SKM-1 (cell line): ENCODE data around the gene LMBR1.
"Not testable (repeated sequence)": the region's sequence is repeated elsewhere in the genome, so short reads cannot be mapped to it uniquely, and the experiment has no call there.

Experiments
- DNase-seq: peaks from one replicate; lab custom pipeline; 2025; ENCODE audit not compliant: unreplicated experiment; lab: John Stamatoyannopoulos, UW

The LMBR1 gene

DNA sequence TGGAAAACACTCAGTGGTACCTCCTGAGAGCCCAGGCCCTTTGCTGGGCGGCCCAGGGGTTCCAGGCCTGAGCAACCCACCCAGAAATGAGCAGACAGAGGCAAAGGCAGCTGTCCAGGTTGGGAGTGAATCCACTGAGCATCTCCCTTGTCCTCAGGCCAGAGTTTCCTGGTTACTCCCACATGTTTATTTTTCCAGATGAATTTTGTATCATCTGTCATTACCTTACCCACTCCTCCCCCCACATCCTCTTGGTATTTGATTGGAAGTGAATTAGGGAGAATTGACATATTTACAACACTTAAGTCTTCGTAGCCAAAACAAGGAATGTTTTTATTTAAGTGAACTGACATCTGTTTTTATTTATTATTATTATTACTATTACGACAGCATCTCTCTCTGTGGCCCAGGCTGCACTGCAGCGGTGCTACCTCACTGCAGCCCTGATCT is 13.2 kb upstream of the LMBR1 start:
- DNase-seq: no peak

DNA sequence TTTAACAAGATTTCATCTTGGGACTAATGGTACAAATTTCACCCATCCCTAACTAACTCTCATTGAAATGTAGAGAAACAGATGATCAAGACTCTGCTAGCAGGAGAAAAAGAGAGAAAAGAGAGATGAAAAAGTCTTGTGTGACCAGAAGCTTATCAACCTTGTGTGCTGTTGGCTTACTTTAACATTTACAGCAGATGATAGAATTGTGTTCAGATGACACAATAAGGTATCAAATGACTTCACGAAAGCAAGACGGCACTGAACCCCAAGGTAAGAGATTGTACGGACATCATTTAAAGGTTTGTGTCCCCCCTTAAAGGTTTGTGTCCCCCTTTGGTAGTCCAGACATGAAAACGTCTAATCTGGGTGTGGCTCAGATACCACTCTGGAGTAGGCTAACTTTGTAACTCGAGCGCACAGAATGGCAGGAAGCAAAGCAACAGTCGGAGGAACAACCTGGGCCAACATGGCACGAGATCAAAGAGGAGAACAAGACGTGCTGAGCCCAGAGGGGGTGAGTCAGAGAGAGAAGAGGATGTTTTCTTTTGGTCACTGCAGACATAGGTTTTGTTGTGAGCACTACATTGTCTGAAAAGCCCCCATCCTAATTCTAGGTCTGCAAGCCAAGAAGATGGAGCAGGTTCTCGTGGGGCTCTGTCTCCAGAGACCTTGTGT is 10.4 kb upstream of the LMBR1 start:
- no peak for DNase-seq

DNA sequence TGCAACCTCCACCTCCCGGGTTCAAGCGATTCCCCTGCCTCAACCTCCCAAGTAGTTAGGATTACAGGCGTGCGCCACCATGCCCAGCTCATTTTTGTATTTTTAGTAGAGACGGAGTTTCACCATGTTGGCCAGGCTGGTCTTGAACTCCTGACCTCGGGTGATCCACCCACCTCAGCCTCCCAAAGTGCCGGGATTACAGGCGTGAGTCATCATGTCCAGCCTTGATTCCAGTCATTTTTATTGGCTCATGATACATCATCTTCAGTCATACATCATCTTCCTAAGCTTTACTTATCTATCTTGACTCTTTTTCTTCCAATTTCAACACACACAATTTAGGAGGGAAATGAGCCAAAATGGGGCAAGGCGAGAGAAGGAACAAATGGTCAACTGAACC is 7.1 kb upstream of the LMBR1 start:
- DNase-seq: not testable (repeated sequence)

DNA sequence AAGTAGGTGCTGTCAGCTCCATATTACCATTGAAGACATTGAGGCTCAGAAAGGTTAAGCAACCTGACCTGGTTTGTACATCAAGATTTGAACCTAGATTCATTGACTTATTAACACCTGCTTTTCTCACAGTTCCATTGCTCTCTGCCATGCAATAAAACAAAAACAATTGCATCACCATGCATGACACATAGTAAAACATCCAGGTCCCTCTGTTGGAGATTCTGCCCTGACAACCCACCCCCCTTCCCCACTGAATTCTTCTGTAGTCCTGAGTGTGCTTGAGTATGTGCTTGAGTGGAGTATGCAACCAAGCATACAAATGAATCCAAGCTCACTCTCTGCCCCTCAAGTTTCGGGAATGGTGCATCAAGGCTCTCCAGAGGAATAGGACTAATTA is 6.0 kb upstream of the LMBR1 start:
- DNase-seq: no peak

DNA sequence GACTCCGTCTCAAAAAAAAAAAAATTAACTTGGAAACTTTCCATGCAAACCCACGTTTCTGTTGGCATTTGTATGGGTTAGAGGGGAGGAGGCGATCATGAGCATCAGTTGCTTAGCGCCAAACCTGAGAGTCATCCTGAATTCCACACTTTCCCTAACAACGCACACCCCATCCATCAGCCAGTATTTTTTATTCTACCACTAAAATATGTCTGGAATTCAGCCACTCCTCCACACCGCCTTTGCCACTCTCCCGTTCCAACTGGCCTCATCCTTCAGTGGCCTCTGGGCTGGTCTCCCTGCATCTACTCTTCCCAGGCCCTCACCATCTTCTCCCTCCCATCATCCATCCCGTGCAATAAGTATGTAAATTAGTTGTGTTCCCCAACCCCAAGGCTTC is 4.7 kb upstream of the LMBR1 start:
- no peak for DNase-seq

DNA sequence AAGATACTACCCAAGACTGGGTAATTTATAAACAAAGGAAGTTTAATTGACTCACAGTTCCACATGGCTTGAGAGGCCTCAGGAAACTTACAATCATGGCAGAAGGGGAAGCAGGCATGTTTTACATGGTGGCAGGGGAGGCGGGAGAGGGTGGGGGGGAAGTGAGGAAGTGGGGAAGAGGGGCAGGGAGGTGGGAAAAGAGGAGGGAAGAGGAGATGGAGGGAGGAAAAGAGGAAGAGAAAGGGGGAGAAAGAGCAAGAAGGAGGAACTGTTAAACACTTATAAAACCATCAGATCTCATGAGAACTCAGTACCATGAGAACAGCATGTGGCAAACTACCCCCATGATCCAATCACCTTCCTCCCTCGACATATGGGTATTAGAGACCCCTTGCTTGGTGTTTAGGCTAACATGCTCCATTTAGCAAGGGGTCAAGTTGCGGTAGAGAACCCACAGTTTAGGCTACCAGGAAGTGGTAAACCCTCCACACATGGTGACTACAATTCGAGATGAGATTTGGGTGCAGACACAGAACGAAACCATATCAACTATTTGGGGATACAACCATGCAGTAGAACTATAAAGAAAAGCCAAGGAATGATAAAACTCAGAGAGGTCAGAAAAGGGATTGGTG is 3.5 kb upstream of the LMBR1 start:
- DNase-seq: no peak

DNA sequence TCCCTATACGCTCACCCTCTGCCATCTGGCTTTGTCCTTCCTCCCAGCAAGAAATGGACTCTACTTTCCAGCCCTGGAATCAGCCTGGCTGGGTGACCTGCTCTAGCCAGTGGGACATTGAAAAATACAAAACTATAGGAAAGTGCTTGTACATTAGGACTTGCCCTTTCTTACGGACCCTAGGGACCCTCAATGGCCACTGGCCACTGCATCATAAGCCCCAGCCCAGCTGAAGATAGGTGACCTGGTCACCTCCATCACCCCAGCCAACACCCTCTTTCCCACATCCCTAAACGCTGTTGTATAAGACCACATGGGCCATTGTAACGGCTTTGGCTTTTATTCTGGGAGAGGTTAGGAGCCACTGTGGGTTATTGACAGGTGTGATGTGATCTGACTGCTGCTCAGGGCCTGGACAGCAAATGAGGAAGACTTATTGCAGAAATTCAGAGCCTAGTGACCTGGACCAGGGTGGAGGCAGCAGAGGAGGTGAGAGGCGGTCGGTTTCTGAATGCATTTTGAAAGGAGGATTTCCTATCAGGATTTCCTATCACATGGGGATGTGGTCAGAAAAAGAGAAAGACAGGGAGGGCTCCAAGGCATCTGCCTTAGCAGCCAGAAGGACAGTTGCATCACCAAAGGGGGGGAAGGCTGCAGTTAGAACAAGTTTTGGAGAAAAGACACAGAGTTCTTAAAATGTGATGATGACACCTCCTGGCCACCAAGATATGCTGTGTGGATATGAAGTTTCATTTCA is 2.2 kb upstream of the LMBR1 start:
- peak; percentile 75 for DNase-seq

DNA sequence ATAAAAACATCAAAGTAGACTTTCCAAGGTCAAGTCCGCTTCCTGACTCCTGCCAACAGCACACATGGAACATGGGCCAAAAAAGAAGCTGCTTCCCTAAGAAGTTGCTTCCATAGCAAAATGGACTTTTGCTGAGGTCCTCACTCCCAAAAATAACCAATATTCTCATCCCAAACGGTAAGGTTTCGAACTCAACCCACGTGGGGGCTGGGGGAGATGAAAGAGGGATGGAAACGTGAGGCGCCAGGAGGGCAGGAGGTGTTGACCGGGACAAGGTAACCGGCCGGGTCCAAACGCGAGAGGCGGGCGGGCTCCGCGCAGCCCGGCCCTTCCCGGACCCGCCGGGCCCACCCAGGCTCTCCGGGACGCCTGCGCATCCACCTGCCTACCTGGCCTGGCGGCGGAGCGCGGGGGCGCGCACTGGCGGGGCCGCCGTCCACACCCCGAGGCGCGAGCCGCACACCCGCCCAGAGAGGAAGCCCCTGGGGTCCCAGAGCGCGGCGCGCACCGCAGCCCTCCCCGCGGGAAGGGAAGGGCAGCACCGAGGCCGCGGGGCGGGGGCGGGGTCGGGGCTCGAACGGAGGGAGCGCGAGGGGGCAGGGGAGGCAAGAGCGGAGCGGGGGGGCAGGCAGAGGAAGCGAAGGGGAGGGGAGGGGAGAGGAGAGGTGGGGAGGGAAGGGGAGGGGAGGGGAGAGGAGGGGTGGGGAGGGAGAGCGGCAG is 742 bp downstream of the LMBR1 start:
- DNase-seq: no peak

DNA sequence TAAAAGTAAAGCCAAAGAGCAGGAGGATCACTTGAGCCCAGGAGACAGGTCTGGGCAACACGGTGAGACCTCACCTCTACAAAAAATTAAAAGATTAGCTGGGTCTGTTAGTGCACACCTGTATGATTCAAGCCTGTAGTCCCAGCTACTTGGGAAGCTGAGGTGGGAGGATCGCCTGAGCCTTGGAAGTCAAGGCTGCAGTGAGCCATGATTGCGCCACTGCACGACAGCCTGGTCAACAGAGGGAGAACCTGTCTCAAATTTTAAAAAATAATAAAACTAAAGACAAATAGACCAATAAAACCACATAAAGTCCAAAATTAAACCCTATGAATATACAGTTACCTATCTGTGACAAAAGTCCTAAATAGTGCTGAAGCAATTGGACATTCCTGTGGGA is 3.2 kb downstream of the LMBR1 start:
- no peak for DNase-seq

DNA sequence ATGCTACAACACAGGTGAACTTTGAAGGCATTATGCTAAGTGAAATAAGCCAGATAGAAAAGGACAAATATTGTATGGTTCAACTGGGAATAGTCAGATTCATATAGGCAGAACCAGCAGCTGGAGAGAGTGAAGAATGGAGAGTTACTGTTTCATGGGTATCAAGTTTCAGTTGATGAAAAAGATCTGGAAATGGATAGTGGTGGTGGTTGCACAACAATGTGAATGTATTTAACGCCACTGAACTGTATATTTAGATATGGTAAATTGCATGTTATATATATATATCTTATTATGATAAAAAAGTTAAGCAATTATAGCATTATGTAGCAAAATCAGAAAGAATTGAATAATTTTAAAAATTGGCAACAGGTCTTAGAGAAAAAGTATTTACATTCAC is 3.9 kb downstream of the LMBR1 start:
- DNase-seq: no peak

DNA sequence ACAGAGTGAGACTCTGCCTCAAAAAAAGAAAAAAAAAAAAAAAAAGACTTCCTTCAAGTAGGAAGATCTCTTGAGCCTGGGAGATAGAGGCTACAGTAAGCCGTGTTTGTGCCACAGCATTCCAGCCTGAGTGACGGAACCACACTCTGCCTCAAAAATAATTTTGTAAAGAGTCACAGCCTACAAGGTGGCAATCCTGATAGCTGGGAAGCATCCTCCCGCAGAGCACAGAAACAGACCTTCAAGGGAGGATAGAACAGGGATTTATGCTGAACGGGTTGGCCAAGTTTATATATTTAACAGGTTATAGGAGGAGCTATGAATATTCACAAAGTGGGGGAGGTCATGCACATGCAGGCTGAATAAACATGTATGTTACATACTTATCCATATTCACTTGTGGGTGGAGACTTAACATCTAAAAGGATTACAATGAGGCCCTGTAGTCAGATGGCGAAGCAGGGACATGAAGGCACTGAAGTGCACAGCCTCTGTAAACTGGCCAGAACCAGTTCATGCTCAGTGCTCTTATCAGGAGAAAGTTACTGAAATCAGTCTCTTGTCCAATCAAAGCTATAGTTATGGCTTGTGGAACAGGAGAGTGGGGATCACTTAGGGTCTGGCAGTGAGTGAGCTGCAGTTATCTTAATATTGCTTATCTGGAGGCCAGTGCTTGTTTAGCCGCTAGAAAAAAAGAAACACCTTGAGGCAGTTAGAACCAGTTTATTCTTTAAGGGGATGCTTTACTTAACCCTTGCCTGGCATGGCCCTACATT is 6.8 kb downstream of the LMBR1 start:
- DNase-seq: no peak

DNA sequence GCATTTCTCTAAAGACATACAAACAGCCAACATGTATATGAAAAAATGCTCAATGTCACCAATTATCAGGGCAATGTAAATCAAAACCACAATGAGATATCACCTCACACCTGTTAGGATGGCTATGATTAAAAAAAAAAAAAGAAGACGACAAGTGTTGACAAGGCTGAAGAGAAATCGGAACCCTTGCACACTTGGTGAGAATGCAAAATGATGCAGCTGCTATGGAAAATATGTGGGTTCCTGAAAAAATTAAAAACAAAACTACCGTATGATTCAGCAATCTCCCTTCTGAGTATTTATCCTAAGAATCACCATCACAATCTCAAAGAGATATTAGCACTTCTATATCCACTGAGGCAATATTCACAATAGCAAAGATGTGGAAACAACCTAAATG is 11.3 kb downstream of the LMBR1 start:
- DNase-seq: no peak

DNA sequence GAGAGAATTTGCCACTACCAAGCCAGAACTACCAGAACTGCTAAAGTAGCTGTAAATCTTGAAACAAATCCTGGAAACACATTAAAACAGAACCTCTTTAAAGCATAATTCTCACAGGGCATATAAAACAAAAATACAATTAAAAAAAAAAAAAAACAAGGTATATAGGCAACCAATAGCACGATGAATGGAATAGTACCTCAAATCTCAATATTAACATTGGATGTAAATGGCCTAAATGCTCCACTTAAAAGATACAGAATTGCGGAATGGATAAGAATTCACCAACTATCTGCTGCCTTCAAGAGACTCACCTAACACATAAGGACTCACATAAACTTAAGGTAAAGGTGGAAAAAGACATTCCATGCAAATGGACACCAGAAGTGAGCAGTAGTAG is 17.2 kb downstream of the LMBR1 start:
- no peak for DNase-seq

DNA sequence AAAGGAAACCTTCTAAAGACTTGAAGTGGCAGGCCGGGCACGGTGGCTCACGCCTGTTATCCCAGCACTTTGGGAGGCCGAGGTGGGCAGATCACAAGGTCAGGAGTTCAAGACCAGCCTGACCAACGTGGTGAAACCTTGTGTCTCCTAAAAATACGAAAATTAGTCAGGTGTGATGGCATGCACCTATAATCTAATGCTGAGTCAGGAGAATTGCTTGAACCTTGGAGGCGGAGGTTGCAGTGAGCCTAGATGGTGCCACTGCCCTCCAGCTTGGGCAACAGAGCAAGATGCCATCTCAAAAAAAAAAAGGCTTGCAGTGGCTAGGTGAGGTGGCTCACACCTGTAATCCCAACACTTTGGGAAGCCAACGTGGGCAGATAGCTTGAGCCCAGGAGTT is 24.6 kb downstream of the LMBR1 start:
- DNase-seq: not testable (repeated sequence)

DNA sequence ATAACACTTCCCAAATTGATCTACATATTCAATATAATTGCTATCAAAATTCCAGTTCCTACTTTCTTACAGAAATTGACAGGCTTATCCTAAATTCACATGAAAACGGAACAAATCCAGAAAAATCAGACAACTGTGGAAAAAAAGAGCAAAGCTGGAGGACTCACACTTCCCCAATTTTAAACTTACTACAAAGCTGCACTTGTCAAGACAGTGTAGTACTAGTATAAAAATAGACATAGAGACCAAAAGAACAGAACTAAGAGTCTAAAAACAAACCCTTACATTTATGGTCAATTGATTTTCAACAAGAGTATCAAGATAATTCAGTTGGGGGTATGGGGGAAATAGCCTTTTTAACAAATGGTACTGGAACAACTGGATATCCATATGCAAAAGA is 27.5 kb downstream of the LMBR1 start:
- DNase-seq: no peak

DNA sequence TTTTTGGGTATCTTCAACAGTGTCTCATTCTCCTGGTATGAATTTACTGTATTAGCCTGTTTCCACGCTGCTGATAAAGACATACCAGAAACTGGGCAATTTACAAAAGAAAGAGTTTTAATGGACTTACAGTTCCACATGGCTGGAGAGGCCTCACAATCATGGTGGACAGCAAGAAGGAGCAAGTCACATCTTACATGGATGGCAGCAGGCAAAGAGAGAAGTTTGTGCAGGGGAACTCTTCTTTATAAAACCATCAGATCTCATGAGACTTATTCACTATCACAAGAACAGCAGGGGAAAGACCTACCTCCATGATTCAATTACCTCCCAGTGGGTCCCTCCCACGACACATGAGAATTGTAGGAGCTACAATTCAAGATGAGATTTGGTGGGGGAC is 31.0 kb downstream of the LMBR1 start:
- not testable (repeated sequence) for DNase-seq

DNA sequence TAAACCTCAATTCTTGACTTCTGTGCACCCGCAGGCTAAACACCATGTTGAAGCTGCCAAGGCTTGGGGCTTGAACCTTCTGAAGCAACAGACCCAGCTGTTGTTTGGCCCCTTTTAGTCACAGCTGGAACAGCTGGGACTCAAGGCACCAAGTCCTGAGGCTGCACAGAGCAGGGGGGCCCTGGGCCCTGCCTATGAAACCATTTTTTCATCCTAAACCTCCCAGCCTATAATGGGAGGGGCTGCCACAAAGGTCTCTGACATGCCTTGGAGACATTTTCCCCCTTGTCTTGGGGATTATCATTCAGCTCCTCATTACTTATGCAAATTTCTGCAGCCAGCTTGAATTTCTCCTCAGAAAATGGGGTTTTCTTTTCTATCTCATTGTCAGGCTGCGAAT is 31.8 kb downstream of the LMBR1 start:
- DNase-seq: no peak

DNA sequence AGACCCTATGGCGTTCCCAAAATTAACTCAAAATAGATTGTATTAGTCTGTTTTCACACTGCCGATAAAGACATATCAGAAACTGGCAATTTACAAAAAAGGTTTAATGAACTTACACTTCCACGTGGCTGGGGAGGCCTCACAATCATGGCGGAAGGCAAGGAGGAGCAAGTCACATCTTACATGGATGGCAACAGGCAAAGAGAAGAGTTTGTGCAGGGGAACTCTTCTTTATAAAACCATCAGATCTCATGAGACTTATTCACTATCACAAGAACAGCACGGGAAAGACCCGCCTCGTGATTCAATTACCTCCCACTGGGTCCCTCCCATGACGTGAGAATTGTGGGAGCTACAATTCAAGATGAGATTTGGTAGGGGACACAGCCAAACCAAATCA is 32.9 kb downstream of the LMBR1 start:
- not testable (repeated sequence) for DNase-seq

DNA sequence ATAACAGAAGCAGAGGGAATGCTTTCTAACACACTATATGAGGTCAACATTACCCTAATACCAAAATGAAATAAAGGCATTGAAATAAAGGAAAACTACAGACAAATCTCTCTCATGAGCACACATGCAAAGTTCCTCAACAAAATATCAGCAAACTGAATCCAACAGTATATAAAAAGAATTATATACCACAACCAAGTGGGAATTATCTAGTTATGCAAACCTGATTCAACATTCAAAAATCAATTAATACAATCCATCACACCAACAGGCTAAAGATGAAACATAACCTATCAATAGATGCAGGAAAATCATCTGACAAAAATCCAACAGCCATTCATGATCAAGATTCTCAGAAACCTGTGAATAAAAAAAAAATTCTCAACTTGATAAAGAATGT is 34.5 kb downstream of the LMBR1 start:
- no peak for DNase-seq

DNA sequence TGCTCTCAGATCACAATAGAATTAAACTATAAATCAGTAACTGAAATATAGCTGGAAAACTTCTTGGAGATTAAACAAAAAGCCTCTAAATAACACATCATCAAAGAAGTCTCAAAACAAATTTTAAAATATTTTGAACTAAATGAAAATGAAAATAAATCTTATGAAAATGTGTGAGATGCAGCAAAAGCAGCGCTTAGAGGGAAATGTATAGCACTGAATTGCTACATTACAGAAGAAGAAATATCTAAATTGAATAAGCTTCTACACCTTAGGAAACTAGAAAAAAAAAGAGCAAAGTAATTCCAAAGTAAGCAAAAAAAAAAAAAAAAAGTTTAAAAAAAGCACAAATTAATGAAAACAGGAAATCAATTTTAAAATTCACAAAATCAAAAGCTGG is 35.2 kb downstream of the LMBR1 start:
- no peak for DNase-seq

DNA sequence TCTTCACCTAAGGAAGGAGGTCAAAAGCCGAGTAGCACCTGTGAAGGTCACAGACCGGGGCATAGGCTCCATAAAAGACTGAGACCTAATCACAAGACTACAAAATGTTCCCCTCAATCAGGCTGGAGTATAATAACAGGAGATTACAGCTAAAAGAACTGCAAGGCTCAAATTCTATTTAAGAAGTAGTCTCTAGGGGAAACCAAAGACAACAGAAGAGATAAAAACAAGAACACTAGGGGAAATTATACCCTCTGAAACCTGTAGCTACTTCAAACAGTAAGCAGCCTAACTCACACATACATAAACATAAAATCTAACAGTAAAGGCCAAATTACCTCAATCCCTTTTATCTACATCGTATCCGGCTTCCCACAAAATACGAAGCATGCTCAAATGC is 38.3 kb downstream of the LMBR1 start:
- no peak for DNase-seq
